NK-92 (cell line): Measurements from ENCODE around the gene DDR2.
"Not testable (repeated sequence)": the region's sequence is repeated elsewhere in the genome, so short reads cannot be mapped to it uniquely, and the experiment has no call there.

Experiments used
- DNase-seq: peaks from one replicate; lab custom pipeline; 2025; ENCODE audit not compliant: unreplicated experiment; lab: John Stamatoyannopoulos, UW

DDR2 gene

GRCh38 chr1:162632217-162632666, at the start of gene DDR2:
Gene DDR2, plus strand, starts transcription at chr1:162632464. Its CDS starts 86,600 bp downstream, at chr1:162719064.
- DNase-seq, result no peak

- not testable (repeated sequence) for DNase-seq
Observed at GRCh38 chr1:162582901-162583300, 49.4 kb upstream of the DDR2 start.

GRCh38 chr1:162585101-162585500, 47.2 kb upstream of the DDR2 start:
- not testable (repeated sequence) for DNase-seq

GRCh38 chr1:162587347-162587746, 44.9 kb upstream of the DDR2 start:
- no peak for DNase-seq

- DNase-seq, result no peak
Observed at GRCh38 chr1:162587761-162588260, 44.5 kb upstream of the DDR2 start.

- no peak for DNase-seq
Observed at GRCh38 chr1:162590101-162590500, 42.2 kb upstream of the DDR2 start.

GRCh38 chr1:162590686-162591085, 41.6 kb upstream of the DDR2 start:
- DNase-seq, result no peak

GRCh38 chr1:162596514-162597170, 35.6 kb upstream of the DDR2 start:
- DNase-seq, result no peak

- no peak for DNase-seq
Observed at GRCh38 chr1:162599451-162599850, 32.8 kb upstream of the DDR2 start.

GRCh38 chr1:162603117-162603516, 29.1 kb upstream of the DDR2 start:
- DNase-seq, result not testable (repeated sequence)

- no peak for DNase-seq
Observed at GRCh38 chr1:162605225-162605927, 26.9 kb upstream of the DDR2 start.

GRCh38 chr1:162609306-162609705, 23.0 kb upstream of the DDR2 start:
- DNase-seq, result no peak

- no peak for DNase-seq
Observed at GRCh38 chr1:162612606-162613400, 19.5 kb upstream of the DDR2 start.

GRCh38 chr1:162616848-162617247, 15.4 kb upstream of the DDR2 start:
- no peak for DNase-seq

- DNase-seq, result no peak
Observed at GRCh38 chr1:162617513-162617912, 14.8 kb upstream of the DDR2 start.

GRCh38 chr1:162619076-162619475, 13.2 kb upstream of the DDR2 start:
- no peak for DNase-seq

GRCh38 chr1:162621256-162621655, 11.0 kb upstream of the DDR2 start:
- DNase-seq, result no peak

- no peak for DNase-seq
Observed at GRCh38 chr1:162625679-162626078, 6.6 kb upstream of the DDR2 start.

- DNase-seq, result no peak
Observed at GRCh38 chr1:162626094-162626493, 6.2 kb upstream of the DDR2 start.

GRCh38 chr1:162626761-162627160, 5.5 kb upstream of the DDR2 start:
- DNase-seq, result no peak

- DNase-seq, result no peak
Observed at GRCh38 chr1:162627662-162628296, 4.5 kb upstream of the DDR2 start.
